GM21529 (cell line): ENCODE measurements around the gene CAP1.
"Not testable (repeated sequence)": the region's sequence is repeated elsewhere in the genome, so short reads cannot be mapped to it uniquely, and the experiment has no call there.

Experiments used
- ATAC-seq: cut with Tn5 transposase; IDR thresholded peaks from one replicate; pipeline ENCODE4 v1.9.1; 2021; ENCODE audit not compliant: unreplicated experiment

CAP1 gene

GRCh38 chr1:40030528-40031135, 9.9 kb upstream of the CAP1 start:
- no peak for ATAC-seq

GRCh38 chr1:40032240-40032891, 8.2 kb upstream of the CAP1 start:
- no peak for ATAC-seq

GRCh38 chr1:40034869-40035268, 5.7 kb upstream of the CAP1 start:
- no peak for ATAC-seq

GRCh38 chr1:40036574-40036973, 4.0 kb upstream of the CAP1 start:
- ATAC-seq: no peak

- ATAC-seq: not testable (repeated sequence)
Measured at GRCh38 chr1:40037254-40037653, 3.3 kb upstream of the CAP1 start.

- no peak for ATAC-seq
Measured at GRCh38 chr1:40038697-40039096, 1.8 kb upstream of the CAP1 start.

- peak; percentile 11 for ATAC-seq
Measured at GRCh38 chr1:40039245-40039756, 1.2 kb upstream of the CAP1 start.

GRCh38 chr1:40039757-40040510, 595 bp upstream of the CAP1 start:
- ATAC-seq: peak; percentile 61

GRCh38 chr1:40041466-40041838, 923 bp downstream of the CAP1 start:
- no peak for ATAC-seq

- no peak for ATAC-seq
Measured at GRCh38 chr1:40042341-40042740, 1.8 kb downstream of the CAP1 start.

- ATAC-seq: no peak
Measured at GRCh38 chr1:40044110-40044509, 3.6 kb downstream of the CAP1 start.

GRCh38 chr1:40045182-40045581, 4.7 kb downstream of the CAP1 start:
- no peak for ATAC-seq

GRCh38 chr1:40045766-40046165, 5.2 kb downstream of the CAP1 start:
- no peak for ATAC-seq

GRCh38 chr1:40047276-40047675, 6.7 kb downstream of the CAP1 start:
- ATAC-seq: no peak

- ATAC-seq: no peak
Measured at GRCh38 chr1:40047769-40048168, 7.2 kb downstream of the CAP1 start.

GRCh38 chr1:40049725-40050124, 9.2 kb downstream of the CAP1 start:
- ATAC-seq: peak; percentile 47

GRCh38 chr1:40050863-40051262, 10.3 kb downstream of the CAP1 start:
- ATAC-seq: no peak

GRCh38 chr1:40053138-40053887, 12.8 kb downstream of the CAP1 start:
- ATAC-seq: no peak

- ATAC-seq: no peak
Measured at GRCh38 chr1:40056519-40057309, 16.2 kb downstream of the CAP1 start.

GRCh38 chr1:40057310-40058030, 16.9 kb downstream of the CAP1 start:
- ATAC-seq: no peak
